Common myeloid progenitor, CD34-positive (primary cell): ENCODE measurements around the gene ZNF512.

Source experiments
- CTCF ChIA-PET: fragments of 350-600 bp; sonication (Branson Sonifier 250); formaldehyde crosslinking; loops from one replicate; lab custom pipeline; 2021; ENCODE audit warnings: antibody characterized with exemption; lab: Charles Lee
- POLR2A ChIA-PET: fragments of 350-600 bp; sonication (Branson Sonifier 250); formaldehyde crosslinking; loops from one replicate; lab custom pipeline; 2021; ENCODE audit warnings: antibody characterized with exemption; lab: Charles Lee
- DNase-seq, 3 donors: peaks; one replicate each; pipeline versions ENCODE4 v3.0.0 to v3.0.0-alpha.2; 2013
- H3K27ac ChIP-seq, 2 experiments: 1 replicate in 1 of 2; 2 replicates in 1 of 2; pipeline ENCODE4 v1.7.0; 2013; ENCODE audit warnings: inconsistent platforms in 2 of 2, low read length in 2 of 2, mild to moderate bottlenecking in 2 of 2, low read depth in 1 of 2, moderate library complexity in 1 of 2; ENCODE audit not compliant: severe bottlenecking in 2 of 2, insufficient read depth in 1 of 2, poor library complexity in 1 of 2
- H3K27me3 ChIP-seq, 5 experiments: replicated peaks in 2 of 5; 1 replicate in 3 of 5; 2 replicates in 2 of 5; pipeline versions ENCODE4 v1.6.1 to v1.7.0; 2013; ENCODE audit warnings: low read length in 4 of 5, mild to moderate bottlenecking in 2 of 5, moderate library complexity in 2 of 5, inconsistent platforms in 1 of 5; ENCODE audit not compliant: insufficient read depth in 5 of 5, control insufficient read depth in 4 of 5
- H3K36me3 ChIP-seq, 4 experiments: 1 replicate in 2 of 4; 2 replicates in 2 of 4; pipeline versions ENCODE4 v1.6.1 to v1.7.0; 2013; ENCODE audit warnings: low read length in 3 of 4, control low read depth in 1 of 4, mild to moderate bottlenecking in 1 of 4; ENCODE audit not compliant: control insufficient read depth in 4 of 4, insufficient read depth in 4 of 4
- H3K4me1 ChIP-seq, 4 experiments: 1 replicate in 3 of 4; 2 replicates in 1 of 4; pipeline versions ENCODE4 v1.6.1 to v1.7.1; 2013; ENCODE audit warnings: low read length in 3 of 4, mild to moderate bottlenecking in 3 of 4, control low read depth in 1 of 4, inconsistent platforms in 1 of 4, moderate library complexity in 1 of 4; ENCODE audit not compliant: control insufficient read depth in 4 of 4, insufficient read depth in 4 of 4; ENCODE audit errors: control extremely low read depth in 1 of 4
- H3K4me3 ChIP-seq, 7 experiments: 1 replicate in 4 of 7; 2 replicates in 3 of 7; pipeline versions ENCODE4 v1.5.1 to v1.7.0; 2013; ENCODE audit warnings: mild to moderate bottlenecking in 7 of 7, low read length in 6 of 7, moderate library complexity in 6 of 7, inconsistent platforms in 2 of 7, low read depth in 2 of 7, control low read depth in 1 of 7; ENCODE audit not compliant: insufficient read depth in 4 of 7, control insufficient read depth in 1 of 7; ENCODE audit errors: extremely low read depth in 1 of 7
- H3K9me3 ChIP-seq, 5 experiments: 1 replicate in 4 of 5; 2 replicates in 1 of 5; pipeline versions ENCODE4 v1.6.1 to v1.7.1; 2013; ENCODE audit warnings: low read length in 4 of 5, mild to moderate bottlenecking in 2 of 5, inconsistent platforms in 1 of 5, low read depth in 1 of 5, moderate library complexity in 1 of 5; ENCODE audit not compliant: control insufficient read depth in 4 of 5, insufficient read depth in 2 of 5; ENCODE audit errors: control extremely low read depth in 1 of 5
- WGBS: methylation state at CpG from one replicate; pipeline ENCODE4 v1.1.5; 2013; ENCODE audit not compliant: insufficient coverage; 5-methylcytosine and 5-hydroxymethylcytosine counted together

Gene ZNF512

DNA sequence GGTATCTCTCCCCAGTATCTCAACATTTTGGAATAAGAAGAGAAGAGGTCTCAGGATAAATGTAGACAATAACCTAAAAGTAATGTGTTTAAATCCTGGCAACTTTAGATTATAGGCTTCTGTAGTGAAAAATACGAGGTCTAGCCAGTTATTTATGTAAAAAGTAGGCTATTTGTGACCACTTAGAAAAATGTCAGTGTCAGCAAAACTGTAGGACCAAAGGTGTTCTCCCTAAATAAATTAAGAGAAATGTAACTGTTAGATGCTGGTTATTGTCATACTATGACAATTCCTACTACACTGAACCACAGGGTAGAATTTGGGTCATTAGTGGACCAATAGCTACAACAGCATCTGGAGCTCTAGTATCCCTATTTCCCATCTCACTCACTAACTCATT is 78.5 kb downstream of the ZNF512 start:
- no peak overlapping the region for H3K27ac ChIP-seq
- H3K4me3 ChIP-seq: no peak overlapping the region
- no peaks in the 10 kb centered on the region for H3K9me3 ChIP-seq
- H3K36me3 ChIP-seq: peaks cover 20 to 48% (median 36%) of the 10 kb centered on the region in 4 experiments
- ChIA-PET CTCF (no interaction called here), POLR2A (no interaction called here)
- H3K4me1 ChIP-seq: peaks cover 12 to 26% (median 20%) of the 10 kb centered on the region in 4 experiments
- WGBS: 100% methylated on average over 1 of the region's 1 CpG
- H3K27me3 ChIP-seq: no peaks in the 10 kb centered on the region
- DNase-seq: no peak

DNA sequence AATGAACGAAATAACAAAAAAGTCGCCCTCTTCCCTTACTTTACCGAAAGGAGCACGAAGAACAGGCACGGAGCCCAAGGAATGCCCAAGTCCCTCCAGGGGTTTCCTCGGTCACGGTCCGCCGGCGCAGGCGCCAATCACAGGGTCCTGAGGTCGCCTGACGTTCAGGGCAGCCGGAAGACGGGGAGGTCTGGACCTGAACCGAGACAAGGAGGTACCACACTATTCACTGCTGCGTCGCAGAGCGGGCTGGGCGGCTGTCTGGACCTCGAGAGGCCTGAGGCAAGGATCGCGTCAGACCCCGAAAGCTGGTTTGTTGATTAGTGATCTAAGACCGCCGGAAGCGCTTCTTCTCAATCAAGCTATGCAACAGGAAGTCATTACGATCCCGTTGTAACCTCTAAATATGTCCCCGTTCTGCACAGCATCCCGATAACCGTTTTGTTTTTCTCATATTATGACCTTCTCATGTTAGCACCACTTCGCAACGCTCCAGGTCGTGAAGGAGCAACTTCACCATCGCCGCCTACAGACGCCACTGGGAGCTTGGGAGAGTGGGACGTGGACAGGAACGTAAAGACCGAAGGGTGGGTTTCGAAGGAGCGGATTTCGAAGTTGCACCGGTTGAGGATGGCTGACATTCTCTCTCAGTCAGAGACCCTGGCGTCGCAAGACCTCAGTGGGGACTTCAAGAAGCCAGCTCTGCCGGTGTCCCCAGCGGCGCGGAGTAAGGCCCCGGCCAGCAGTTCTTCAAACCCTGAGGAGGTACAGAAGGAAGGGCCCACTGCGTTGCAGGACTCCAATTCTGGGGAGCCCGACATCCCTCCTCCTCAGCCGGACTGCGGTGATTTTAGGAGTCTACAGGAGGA is 80.7 kb downstream of the ZNF512 start, which contains the start of the genes SLC4A1AP and SUPT7L:
Gene SLC4A1AP (plus strand): TSS at position 605 of the 869 bp plus-strand sequence. CDS start 26 bp downstream, at position 631.
Gene SUPT7L (minus strand): TSS at position 330 of the 869 bp plus-strand sequence. CDS start 1,422 bp downstream, outside the sequence.
- POLR2A ChIA-PET: interaction anchor here (0.5 to 0.9 kb wide), 3 partner anchors 10 to 224 kb away, joined by 3 to 4 read pairs (median 4); no protein-coding TSS in a partner anchor
- no peaks in the 10 kb centered on the region for H3K27me3 ChIP-seq
- WGBS: 0% methylated on average over 46 of the region's 56 CpGs
- peaks cover 12 to 35% (median 25%) of the 10 kb centered on the region in 4 experiments for H3K4me1 ChIP-seq
- H3K36me3 ChIP-seq: peaks cover 14 to 40% (median 31%) of the 10 kb centered on the region in 4 experiments
- CTCF ChIA-PET: interaction anchor here (0.6 to 7.3 kb wide), 7 partner anchors 8 to 933 kb away, joined by 3 to 57 read pairs (median 3); partner anchors contain the start of genes CCDC121 and GPN1
- H3K27ac ChIP-seq: peak within 1 kb of the TSS; percentile 94 to 96
- peak; percentile 89 to 93 (median 90) for DNase-seq
- peak within 1 kb of the TSS; percentile 82 to 99 (median 92) for H3K4me3 ChIP-seq
- H3K9me3 ChIP-seq: no peaks in the 10 kb centered on the region

DNA sequence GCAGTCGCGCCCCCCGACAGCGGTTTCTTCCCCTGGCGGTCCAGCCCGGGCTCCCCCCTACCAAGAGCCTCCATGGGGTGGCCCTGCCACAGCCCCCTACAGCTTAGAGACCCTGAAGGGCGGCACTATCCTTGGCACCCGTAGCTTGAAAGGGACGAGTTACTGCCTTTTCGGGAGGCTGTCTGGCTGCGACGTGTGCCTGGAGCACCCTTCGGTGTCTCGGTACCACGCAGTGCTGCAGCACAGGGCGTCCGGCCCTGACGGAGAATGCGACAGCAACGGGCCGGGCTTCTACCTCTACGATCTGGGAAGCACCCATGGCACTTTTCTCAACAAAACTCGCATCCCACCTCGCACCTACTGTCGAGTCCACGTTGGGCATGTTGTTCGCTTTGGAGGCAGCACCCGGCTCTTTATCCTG is 81.3 kb downstream of the ZNF512 start:
- Histone ChIP-seq H3K27ac (peak overlapping the region; percentile 94 to 96), H3K36me3 (peaks cover 14 to 41% (median 35%) of the 10 kb centered on the region in 4 experiments), H3K9me3 (no peaks in the 10 kb centered on the region), H3K27me3 (no peaks in the 10 kb centered on the region), H3K4me1 (peaks cover 12 to 35% (median 25%) of the 10 kb centered on the region in 4 experiments), H3K4me3 (peak overlapping the region; percentile 82 to 99 (median 92))
- WGBS: 6% methylated on average over 26 of the region's 28 CpGs
- ChIA-PET POLR2A (no interaction called here), CTCF (interaction anchor here (0.8 to 7.3 kb wide), 5 partner anchors 9 to 932 kb away, joined by 3 to 57 read pairs (median 5); no protein-coding TSS in a partner anchor)
- no peak for DNase-seq

DNA sequence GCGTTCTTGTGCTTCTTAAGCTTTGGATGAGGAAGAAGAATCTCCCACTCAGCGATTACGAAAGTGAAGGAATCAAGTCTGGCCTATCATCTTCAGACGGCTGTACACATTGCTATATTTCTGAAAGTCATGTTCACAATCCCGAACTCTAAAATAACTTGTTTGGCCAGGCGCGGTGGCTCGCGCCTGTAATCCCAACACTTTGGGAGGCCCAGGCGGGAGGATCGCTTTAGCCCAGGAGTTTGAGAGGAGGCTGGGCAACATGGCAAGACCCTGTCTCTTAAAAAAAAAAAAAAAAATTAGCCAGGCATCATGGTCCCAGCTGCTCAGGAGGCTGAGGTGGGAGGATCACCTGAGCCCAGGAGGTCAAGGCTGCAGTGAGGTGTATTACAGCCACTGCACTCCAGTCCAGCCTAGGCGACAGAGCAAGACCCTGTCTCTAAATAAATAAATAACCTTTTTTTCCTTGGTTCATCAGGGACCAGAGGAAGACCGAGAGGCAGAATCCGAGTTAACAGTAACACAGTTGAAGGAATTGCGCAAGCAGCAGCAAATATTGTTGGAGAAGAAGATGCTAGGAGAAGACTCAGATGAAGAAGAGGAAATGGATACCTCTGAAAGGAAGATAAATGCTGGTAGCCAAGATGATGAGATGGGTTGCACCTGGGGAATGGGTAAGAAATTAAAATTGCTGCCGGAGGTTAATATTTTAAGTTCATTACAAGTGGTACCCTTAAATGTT is 82.0 kb downstream of the ZNF512 start:
- 94% methylated on average over 14 of the region's 16 CpGs for WGBS
- H3K36me3 ChIP-seq: peaks cover 15 to 40% (median 36%) of the 10 kb centered on the region in 4 experiments

DNA sequence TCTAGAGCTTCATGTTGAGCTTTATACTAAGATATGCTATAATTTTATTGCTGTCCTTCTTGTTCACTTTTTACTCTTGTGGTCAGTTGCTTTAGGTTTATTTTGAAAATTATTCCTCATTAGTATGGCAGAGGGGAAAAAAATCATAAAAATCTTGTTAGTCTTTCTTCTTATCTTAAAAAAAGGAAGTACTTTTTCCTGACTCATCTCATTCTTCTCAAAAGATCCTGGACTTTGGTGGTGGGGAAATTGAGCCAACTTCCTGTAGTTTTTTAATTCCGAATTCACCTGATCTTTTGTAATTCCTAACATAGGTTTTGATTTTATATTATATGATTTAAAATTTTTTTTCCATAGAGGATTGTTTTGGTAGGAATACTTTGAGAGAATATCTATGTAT is 84.6 kb downstream of the ZNF512 start:
- Histone ChIP-seq H3K4me3 (no peak overlapping the region), H3K4me1 (peaks cover 9 to 32% (median 22%) of the 10 kb centered on the region in 4 experiments), H3K36me3 (peaks cover 13 to 36% (median 20%) of the 10 kb centered on the region in 4 experiments), H3K27ac (peak overlapping the region in 1 of 2 experiments; percentile 14), H3K27me3 (no peaks in the 10 kb centered on the region), H3K9me3 (no peaks in the 10 kb centered on the region)
- POLR2A ChIA-PET: no interaction called here
- CTCF ChIA-PET: interaction anchor here (1.0 to 7.3 kb wide), 2 partner anchors 15 to 24 kb away, joined by 3 to 57 read pairs; no protein-coding TSS in a partner anchor
- peak in 2 of 3 donors; percentile 5 to 7 for DNase-seq
- WGBS: no CpG with 5 or more reads among the region's 1 CpG

More for the DNA sequence above, 82.0 kb downstream of the ZNF512 start:
- CTCF ChIA-PET: interaction anchor here (1.3 to 7.3 kb wide), 3 partner anchors 9 to 18 kb away, joined by 3 to 57 read pairs (median 6); no protein-coding TSS in a partner anchor
- POLR2A ChIA-PET: no interaction called here
- Histone ChIP-seq H3K4me1 (peaks cover 12 to 35% (median 25%) of the 10 kb centered on the region in 4 experiments), H3K27ac (peak overlapping the region in 1 of 2 experiments; percentile 96), H3K9me3 (no peaks in the 10 kb centered on the region), H3K4me3 (peak overlapping the region; percentile 82 to 99 (median 92)), H3K27me3 (no peaks in the 10 kb centered on the region)
- DNase-seq: no peak

DNA sequence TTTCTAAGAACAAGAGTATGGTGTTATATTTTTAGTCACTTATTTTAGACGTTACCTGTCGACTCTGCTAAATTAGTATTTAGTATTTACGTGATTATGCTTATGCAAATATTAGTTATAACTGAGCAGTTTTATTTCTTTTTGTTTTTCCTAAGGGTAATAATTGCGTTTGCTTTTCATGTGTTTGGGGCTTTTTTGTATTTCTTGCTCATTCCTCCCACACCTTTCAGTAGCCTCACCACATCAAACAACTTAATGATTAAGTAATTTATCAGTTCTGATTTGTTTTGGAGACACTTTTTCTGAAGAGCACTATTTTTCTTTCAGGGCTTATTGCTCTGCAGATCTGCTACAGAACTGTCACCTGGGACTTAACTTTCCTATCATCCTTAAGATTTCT is 88.4 kb downstream of the ZNF512 start:
- Histone ChIP-seq H3K36me3 (peaks cover 27 to 59% (median 35%) of the 10 kb centered on the region in 4 experiments), H3K27me3 (no peaks in the 10 kb centered on the region), H3K27ac (no peak overlapping the region), H3K4me1 (peaks cover 0 to 10% (median 4%) of the 10 kb centered on the region in 4 experiments), H3K9me3 (no peaks in the 10 kb centered on the region), H3K4me3 (no peak overlapping the region)
- DNase-seq: no peak
- CTCF ChIA-PET: interaction anchor here (1.0 kb wide), 2 partner anchors 12 to 23 kb away, joined by 3 read pairs; no protein-coding TSS in a partner anchor
- POLR2A ChIA-PET: no interaction called here
- WGBS: no CpG with 5 or more reads among the region's 4 CpGs
